ENCODE measurements around the gene EIF4E.

DNA sequence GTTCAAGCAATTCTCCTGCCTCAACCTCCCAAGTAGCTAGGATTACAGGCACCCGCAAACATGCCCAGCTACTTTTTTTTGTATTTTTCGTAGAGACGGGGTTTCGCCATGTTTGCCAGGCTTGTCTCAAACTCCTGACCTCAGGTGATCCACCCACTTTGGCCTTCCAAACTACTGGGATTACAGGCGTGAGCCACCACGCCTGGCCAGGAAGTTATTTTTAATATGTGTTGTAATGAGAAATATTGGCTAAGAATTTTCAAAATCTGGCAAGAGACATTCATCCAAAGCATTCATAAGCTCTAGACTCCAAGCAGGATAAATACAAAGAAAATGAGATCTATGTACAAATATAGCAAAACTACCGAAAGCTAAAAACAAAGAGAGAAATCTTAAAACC, 48.6 kb upstream of the EIF4E start:
- TF ChIP-seq CTCF (IDR thresholded peaks at IDR 0.05) (no peak), POLR2A (IDR thresholded peaks at IDR 0.05) (no peak), POLR2AphosphoS5 (IDR thresholded peaks at IDR 0.05) (no peak)
